CD8-positive, alpha-beta memory T cell (primary cell): ENCODE results near the gene LRGUK. TPM values are rescaled to one million over a fixed set of nuclear protein-coding genes. Genes with fewer than 3 reads are reported as not detected.

Experiments used
- CTCF ChIA-PET: fragments of 350-600 bp; sonication (Branson Sonifier 250); formaldehyde crosslinking; loops from one replicate; lab custom pipeline; 2021; ENCODE audit warnings: antibody characterized with exemption; lab: Charles Lee
- POLR2A ChIA-PET: fragments of 350-600 bp; sonication (Branson Sonifier 250); formaldehyde crosslinking; loops from one replicate; lab custom pipeline; 2021; ENCODE audit warnings: antibody characterized with exemption; lab: Charles Lee
- DNase-seq, 5 donors: peaks; one replicate each; pipeline versions ENCODE4 v3.0.0 to v3.0.0-alpha.2; 2020 to 2022; ENCODE audit warnings: mixed read lengths in 1 of 5
- H3K27ac ChIP-seq: one replicate; pipeline ENCODE4 v1.7.0; 2013; ENCODE audit warnings: low read depth, mild to moderate bottlenecking, low read length, moderate library complexity
- H3K27me3 ChIP-seq: 2 replicates; pipeline ENCODE4 v1.7.0; 2013; ENCODE audit warnings: low read length, mild to moderate bottlenecking; ENCODE audit not compliant: insufficient read depth, poor library complexity, severe bottlenecking
- H3K36me3 ChIP-seq: 2 replicates; pipeline ENCODE4 v1.7.0; 2013; ENCODE audit warnings: mild to moderate bottlenecking, low read length, moderate library complexity; ENCODE audit not compliant: insufficient read depth
- H3K4me1 ChIP-seq: 2 replicates; pipeline ENCODE4 v1.7.0; 2013; ENCODE audit warnings: mild to moderate bottlenecking, low read length, moderate library complexity; ENCODE audit not compliant: insufficient read depth
- H3K4me3 ChIP-seq: 2 replicates; pipeline ENCODE4 v1.7.0; 2013; ENCODE audit warnings: mild to moderate bottlenecking, low read length
- H3K9me3 ChIP-seq: 2 replicates; pipeline ENCODE4 v1.7.0; 2013; ENCODE audit warnings: mild to moderate bottlenecking, low read length
- H3K27ac Mint-ChIP-seq, 8 donors: one replicate each; pipeline ENCODE4 v1.8.0; 2020 to 2021; ENCODE audit warnings: mixed read lengths in 8 of 8, mild to moderate bottlenecking in 6 of 8, inconsistent platforms in 3 of 8, moderate library complexity in 3 of 8
- H3K27me3 Mint-ChIP-seq, 2 donors: one replicate each; pipeline ENCODE4 v1.8.0; 2020 to 2021; ENCODE audit warnings: mixed read lengths in 2 of 2, mild to moderate bottlenecking in 1 of 2, moderate library complexity in 1 of 2
- H3K36me3 Mint-ChIP-seq, 3 donors: one replicate each; pipeline ENCODE4 v1.8.0; 2020 to 2021; ENCODE audit warnings: mixed read lengths in 3 of 3, inconsistent platforms in 1 of 3, mild to moderate bottlenecking in 1 of 3
- H3K4me1 Mint-ChIP-seq, 3 donors: one replicate each; pipeline ENCODE4 v1.8.0; 2020 to 2021; ENCODE audit warnings: mixed read lengths in 3 of 3, inconsistent platforms in 1 of 3, mild to moderate bottlenecking in 1 of 3
- H3K4me3 Mint-ChIP-seq, 7 donors: one replicate each; pipeline ENCODE4 v1.8.0; 2020 to 2021; ENCODE audit warnings: mixed read lengths in 7 of 7, mild to moderate bottlenecking in 6 of 7, moderate library complexity in 4 of 7, inconsistent platforms in 2 of 7
- H3K9me3 Mint-ChIP-seq, 5 donors: one replicate each; pipeline ENCODE4 v1.8.0; 2020 to 2022; ENCODE audit warnings: mixed read lengths in 5 of 5, mild to moderate bottlenecking in 3 of 5, moderate library complexity in 2 of 5, inconsistent platforms in 1 of 5
- polyA plus RNA-seq: library from polyadenylated mRNA; unstranded; fragments of 300-500 nt; fragmentation: Illumina TruSeq; gene quantifications from one replicate; pipeline ENCODE4 v1.2.3, GENCODE V29; 2021
- total RNA-seq, 2 experiments: library from RNA; stranded (reverse); gene quantifications; one replicate each; pipeline ENCODE4 v1.2.3, GENCODE V29; 2021

LRGUK gene
- total and polyA plus RNA-seq, 3 experiments from 2014 or later, result 0.18 to 0.31 TPM; not detected in 1

DNA sequence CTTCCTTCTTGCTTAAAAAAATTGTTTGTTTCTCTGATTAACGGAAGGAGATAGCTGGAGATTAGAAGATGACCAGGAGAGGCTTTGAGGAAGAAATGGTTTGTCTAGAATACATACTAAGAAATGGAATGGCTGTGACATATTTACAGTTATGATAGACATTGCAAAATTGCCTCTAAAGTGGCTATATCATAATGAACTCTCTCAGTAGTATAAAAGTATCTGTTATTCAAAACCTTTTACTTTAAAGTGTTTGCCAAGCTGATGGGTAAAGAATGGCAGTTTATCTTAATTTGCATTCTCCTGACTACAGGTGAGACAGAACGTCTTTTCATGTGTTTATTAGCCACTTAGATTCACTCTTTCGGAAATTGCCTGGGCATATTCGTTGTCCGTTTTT, 28.7 kb downstream of the LRGUK start:
- no peak for DNase-seq
- no peak overlapping the region for H3K27ac Mint-ChIP-seq
- no peak overlapping the region for H3K4me3 Mint-ChIP-seq
- H3K27me3 Mint-ChIP-seq, result peaks cover 0 to 5% of the 10 kb centered on the region in 2 donors
- no peaks in the 10 kb centered on the region for H3K9me3 Mint-ChIP-seq
- H3K4me1 Mint-ChIP-seq, result no peaks in the 10 kb centered on the region
- no peaks in the 10 kb centered on the region for H3K4me1 ChIP-seq
- H3K36me3 Mint-ChIP-seq, result no peaks in the 10 kb centered on the region
- no peak overlapping the region for H3K4me3 ChIP-seq
- H3K9me3 ChIP-seq, result no peaks in the 10 kb centered on the region
- H3K27me3 ChIP-seq, result no peaks in the 10 kb centered on the region
- H3K36me3 ChIP-seq, result no peaks in the 10 kb centered on the region
- POLR2A ChIA-PET, result no interaction called here
- H3K27ac ChIP-seq, result no peak overlapping the region
- CTCF ChIA-PET, result no interaction called here

DNA sequence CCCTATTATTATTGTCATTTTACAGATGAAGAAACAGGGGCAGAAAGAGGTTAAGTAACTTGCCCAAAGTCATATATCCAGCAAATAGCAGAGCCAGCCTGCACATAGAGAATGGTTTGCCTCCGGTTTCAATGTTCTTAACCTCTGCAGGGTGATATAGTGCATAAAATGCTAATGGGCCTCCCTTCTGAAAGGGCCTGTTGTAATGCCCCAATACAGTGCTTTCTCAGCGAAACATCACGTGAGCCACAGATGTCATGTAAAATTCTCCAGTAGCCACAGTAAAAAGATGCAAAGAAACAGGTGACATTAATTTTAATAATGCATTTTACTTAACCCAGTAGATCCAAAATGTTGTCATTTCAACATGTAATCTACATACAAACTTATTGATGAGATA, 38.1 kb downstream of the LRGUK start:
- Mint-ChIP-seq H3K27ac (no peak overlapping the region), H3K27me3 (peaks cover 0 to 2% of the 10 kb centered on the region in 2 donors), H3K36me3 (no peaks in the 10 kb centered on the region), H3K9me3 (no peaks in the 10 kb centered on the region), H3K4me3 (no peak overlapping the region), H3K4me1 (no peaks in the 10 kb centered on the region)
- CTCF ChIA-PET, result no interaction called here
- no peaks in the 10 kb centered on the region for H3K4me1 ChIP-seq
- POLR2A ChIA-PET, result no interaction called here
- no peak overlapping the region for H3K4me3 ChIP-seq
- H3K27ac ChIP-seq, result no peak overlapping the region
- H3K27me3 ChIP-seq, result no peaks in the 10 kb centered on the region
- no peaks in the 10 kb centered on the region for H3K9me3 ChIP-seq
- H3K36me3 ChIP-seq, result no peaks in the 10 kb centered on the region
- DNase-seq, result no peak

DNA sequence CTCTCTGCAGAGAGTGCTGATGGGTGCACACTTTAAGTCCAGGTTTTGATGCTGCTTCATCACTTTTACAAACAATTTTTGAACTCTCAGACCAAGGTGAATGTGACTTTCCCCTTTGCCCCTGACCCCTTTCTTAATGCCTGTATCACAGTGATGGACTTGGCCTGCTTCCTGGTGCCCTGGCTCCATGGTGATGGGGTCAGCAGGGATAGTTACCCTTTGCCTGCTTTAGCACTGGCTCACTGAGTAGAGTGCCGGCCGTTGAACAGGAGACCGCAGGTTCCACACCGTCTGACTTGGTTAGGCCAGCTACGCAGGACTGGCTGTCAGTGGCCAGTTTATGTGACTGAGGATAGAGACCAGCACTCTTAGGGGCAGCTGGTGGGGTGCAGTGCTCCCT, 40.1 kb downstream of the LRGUK start:
- Histone ChIP-seq H3K27me3 (no peaks in the 10 kb centered on the region), H3K4me1 (no peaks in the 10 kb centered on the region), H3K27ac (no peak overlapping the region), H3K9me3 (no peaks in the 10 kb centered on the region), H3K4me3 (no peak overlapping the region), H3K36me3 (no peaks in the 10 kb centered on the region)
- H3K27ac Mint-ChIP-seq, result no peak overlapping the region
- no peaks in the 10 kb centered on the region for H3K9me3 Mint-ChIP-seq
- no peaks in the 10 kb centered on the region for H3K4me1 Mint-ChIP-seq
- no peak overlapping the region for H3K4me3 Mint-ChIP-seq
- ChIA-PET POLR2A (no interaction called here), CTCF (no interaction called here)
- H3K27me3 Mint-ChIP-seq, result peaks cover 0 to 2% of the 10 kb centered on the region in 2 donors
- DNase-seq, result no peak
- no peaks in the 10 kb centered on the region for H3K36me3 Mint-ChIP-seq

DNA sequence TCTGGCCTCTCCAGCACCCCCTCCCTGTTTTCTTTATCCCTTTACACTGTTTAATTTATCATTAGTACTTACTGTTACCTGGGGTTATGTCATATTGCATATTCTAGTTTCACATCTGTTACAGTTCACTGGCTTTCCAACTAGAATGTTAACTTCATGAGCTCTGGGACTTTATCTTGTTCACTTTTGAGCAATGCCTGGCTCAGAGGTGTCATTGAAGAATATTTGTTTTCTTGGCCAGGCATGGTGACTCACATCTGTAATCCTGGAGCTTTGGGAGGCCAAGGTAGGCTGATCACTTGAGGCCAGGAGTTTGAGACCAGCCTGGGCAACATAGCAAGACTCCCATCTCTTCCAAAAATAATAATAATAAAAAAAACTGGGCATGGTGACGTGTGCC, 40.7 kb downstream of the LRGUK start:
- H3K4me3 Mint-ChIP-seq, result no peak overlapping the region
- H3K9me3 ChIP-seq, result no peaks in the 10 kb centered on the region
- no peak overlapping the region for H3K4me3 ChIP-seq
- no peak overlapping the region for H3K27ac Mint-ChIP-seq
- H3K27me3 ChIP-seq, result no peaks in the 10 kb centered on the region
- CTCF ChIA-PET, result no interaction called here
- H3K36me3 ChIP-seq, result no peaks in the 10 kb centered on the region
- H3K4me1 Mint-ChIP-seq, result no peaks in the 10 kb centered on the region
- peaks cover 0 to 2% of the 10 kb centered on the region in 2 donors for H3K27me3 Mint-ChIP-seq
- H3K27ac ChIP-seq, result no peak overlapping the region
- no peaks in the 10 kb centered on the region for H3K36me3 Mint-ChIP-seq
- no peak for DNase-seq
- H3K9me3 Mint-ChIP-seq, result no peaks in the 10 kb centered on the region
- H3K4me1 ChIP-seq, result no peaks in the 10 kb centered on the region
- POLR2A ChIA-PET, result no interaction called here

DNA sequence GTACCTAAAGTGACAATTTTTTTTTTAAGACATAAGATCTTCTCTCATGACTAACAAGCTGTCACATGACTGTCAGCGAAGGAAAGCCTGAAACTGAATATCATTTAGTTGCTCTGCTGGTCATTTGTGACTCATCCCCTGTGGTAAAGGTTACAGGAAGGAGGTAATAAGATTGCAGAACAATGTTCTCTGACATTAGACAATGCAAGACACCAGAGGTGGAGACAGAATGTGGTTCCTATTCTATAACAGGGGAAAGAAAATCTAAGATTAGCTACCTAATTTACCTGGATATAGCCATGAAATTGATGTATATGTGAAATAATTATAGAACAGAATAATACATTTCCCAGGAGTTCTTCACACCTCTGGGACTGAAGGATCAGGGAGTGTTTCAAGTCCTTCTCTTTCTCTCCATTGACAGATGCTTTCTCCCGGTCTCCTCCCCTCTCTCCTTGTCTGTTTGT, 47.7 kb downstream of the LRGUK start:
- ChIA-PET POLR2A (no interaction called here), CTCF (interaction anchor here (1.0 kb wide), 1 partner anchor 47 kb away, joined by 3 read pairs; the partner anchor contains the start of gene LRGUK)
- no peaks in the 10 kb centered on the region for H3K36me3 ChIP-seq
- Mint-ChIP-seq H3K4me3 (no peak overlapping the region), H3K36me3 (no peaks in the 10 kb centered on the region), H3K4me1 (peaks cover 0 to 9% (median 9%) of the 10 kb centered on the region in 3 donors), H3K9me3 (no peaks in the 10 kb centered on the region), H3K27ac (no peak overlapping the region), H3K27me3 (peaks cover 0 to 4% of the 10 kb centered on the region in 2 donors)
- no peak overlapping the region for H3K4me3 ChIP-seq
- H3K9me3 ChIP-seq, result no peaks in the 10 kb centered on the region
- no peaks in the 10 kb centered on the region for H3K27me3 ChIP-seq
- no peak for DNase-seq
- no peaks in the 10 kb centered on the region for H3K4me1 ChIP-seq
- H3K27ac ChIP-seq, result no peak overlapping the region

DNA sequence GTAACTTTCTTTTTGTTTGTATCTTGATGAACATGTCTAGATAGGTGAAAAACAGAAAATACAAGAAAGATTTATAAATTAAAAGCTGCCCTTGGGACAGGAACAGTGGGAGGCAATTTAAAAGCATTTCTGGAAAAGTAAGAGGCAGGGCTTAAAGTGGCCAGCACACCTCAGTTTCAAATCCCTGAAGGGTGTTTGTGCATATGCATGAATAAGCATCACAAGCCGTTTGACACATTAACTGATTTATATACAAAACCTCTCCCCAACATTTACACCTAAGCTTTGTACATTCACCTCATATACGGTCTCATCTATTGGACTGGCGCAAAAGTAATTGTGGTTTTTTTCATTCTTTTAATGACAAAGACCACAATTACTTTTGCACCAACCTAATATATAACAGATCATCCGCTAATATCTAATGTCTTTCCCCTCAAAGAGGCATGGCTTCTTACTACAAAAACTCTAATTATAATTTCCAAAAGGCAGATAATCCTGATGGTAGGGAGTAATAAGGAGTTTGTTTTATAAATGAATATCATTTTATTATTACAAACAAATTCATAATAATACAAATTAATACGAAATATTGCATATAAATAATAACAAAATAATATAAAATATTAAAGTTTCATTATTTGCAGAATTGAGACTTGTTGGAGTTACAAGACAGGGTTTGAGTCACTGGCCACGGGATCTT, 48.3 kb downstream of the LRGUK start:
- H3K27ac ChIP-seq, result no peak overlapping the region
- no peaks in the 10 kb centered on the region for H3K36me3 ChIP-seq
- Mint-ChIP-seq H3K27ac (no peak overlapping the region), H3K27me3 (peaks cover 0 to 4% of the 10 kb centered on the region in 2 donors), H3K9me3 (no peaks in the 10 kb centered on the region), H3K4me3 (no peak overlapping the region), H3K4me1 (peaks cover 0 to 9% (median 9%) of the 10 kb centered on the region in 3 donors), H3K36me3 (no peaks in the 10 kb centered on the region)
- H3K4me3 ChIP-seq, result no peak overlapping the region
- H3K27me3 ChIP-seq, result no peaks in the 10 kb centered on the region
- no peaks in the 10 kb centered on the region for H3K4me1 ChIP-seq
- ChIA-PET POLR2A (no interaction called here), CTCF (no interaction called here)
- DNase-seq, result no peak
- no peaks in the 10 kb centered on the region for H3K9me3 ChIP-seq

DNA sequence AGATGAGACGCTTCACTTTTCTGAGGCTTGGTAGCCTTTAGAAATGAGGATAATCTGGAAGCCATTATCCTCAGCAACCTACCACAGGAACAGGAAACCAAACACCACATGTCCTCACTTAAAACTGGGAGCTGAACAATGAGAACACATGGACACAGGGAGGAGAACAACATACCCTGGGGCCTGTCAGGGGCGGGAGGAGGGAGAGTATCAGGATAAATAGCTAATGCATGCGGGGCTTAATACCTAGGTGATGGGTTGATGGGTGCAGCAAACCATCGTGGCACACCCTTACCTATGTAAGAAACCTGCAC, 48.9 kb downstream of the LRGUK start:
- POLR2A ChIA-PET, result no interaction called here
- Mint-ChIP-seq H3K4me1 (peaks cover 0 to 9% (median 9%) of the 10 kb centered on the region in 3 donors), H3K27me3 (peaks cover 0 to 4% of the 10 kb centered on the region in 2 donors), H3K36me3 (no peaks in the 10 kb centered on the region), H3K4me3 (no peak overlapping the region), H3K9me3 (no peaks in the 10 kb centered on the region), H3K27ac (no peak overlapping the region)
- CTCF ChIA-PET, result no interaction called here
- H3K9me3 ChIP-seq, result no peaks in the 10 kb centered on the region
- H3K36me3 ChIP-seq, result no peaks in the 10 kb centered on the region
- H3K27ac ChIP-seq, result no peak overlapping the region
- H3K4me3 ChIP-seq, result no peak overlapping the region
- no peak for DNase-seq
- no peaks in the 10 kb centered on the region for H3K27me3 ChIP-seq
- H3K4me1 ChIP-seq, result no peaks in the 10 kb centered on the region

DNA sequence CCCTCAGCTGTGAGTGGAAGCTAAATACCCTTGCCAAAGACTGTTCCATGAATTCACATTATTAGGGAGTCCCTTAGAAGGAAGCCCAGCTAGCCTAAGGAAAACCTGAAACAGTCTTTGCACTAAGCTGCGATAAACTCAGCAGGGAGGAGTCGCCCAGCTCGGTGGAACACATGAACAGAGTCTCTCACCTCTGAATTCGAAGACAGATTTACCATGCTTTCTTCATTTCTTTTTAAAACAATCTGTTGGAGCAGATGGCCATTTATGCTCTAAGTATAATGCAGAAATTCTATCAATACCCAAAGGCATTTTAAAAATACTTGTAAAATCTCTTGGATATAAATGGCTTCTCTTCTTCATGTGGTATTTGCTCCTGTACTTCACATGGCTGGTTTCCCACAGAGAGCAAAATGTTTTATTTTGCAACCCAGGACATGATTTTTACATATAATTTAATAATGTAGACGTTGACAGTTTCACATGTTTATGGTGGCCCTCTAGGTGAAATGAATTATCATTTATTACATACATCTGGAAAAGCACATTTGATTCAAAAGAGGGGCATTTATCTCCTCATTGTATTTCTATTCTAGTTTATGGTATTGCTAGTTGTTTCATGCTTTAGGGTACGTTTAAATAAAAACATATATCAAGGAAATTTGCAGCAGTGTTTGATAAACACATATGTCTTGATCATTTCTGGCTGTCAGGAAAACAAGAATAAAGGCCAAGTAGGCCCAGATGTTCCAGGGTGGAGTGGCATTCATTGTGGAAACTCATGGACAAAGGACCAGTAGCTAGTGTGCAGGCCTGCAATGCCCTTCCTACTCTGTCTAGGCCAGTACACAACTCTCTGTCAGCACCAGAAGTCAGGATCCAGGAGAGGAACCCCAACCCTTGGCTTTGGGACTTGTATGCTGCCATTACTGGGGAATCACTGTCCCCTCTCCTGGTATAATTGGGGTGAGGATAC, 52.2 kb downstream of the LRGUK start:
- Mint-ChIP-seq H3K9me3 (no peaks in the 10 kb centered on the region), H3K36me3 (no peaks in the 10 kb centered on the region), H3K27ac (no peak overlapping the region), H3K27me3 (no peaks in the 10 kb centered on the region), H3K4me1 (peaks cover 0 to 9% (median 7%) of the 10 kb centered on the region in 3 donors), H3K4me3 (no peak overlapping the region)
- H3K36me3 ChIP-seq, result no peaks in the 10 kb centered on the region
- ChIA-PET POLR2A (no interaction called here), CTCF (no interaction called here)
- no peaks in the 10 kb centered on the region for H3K9me3 ChIP-seq
- H3K27me3 ChIP-seq, result no peaks in the 10 kb centered on the region
- H3K27ac ChIP-seq, result no peak overlapping the region
- no peak for DNase-seq
- no peak overlapping the region for H3K4me3 ChIP-seq
- H3K4me1 ChIP-seq, result no peaks in the 10 kb centered on the region
